CD4-positive, alpha-beta T cell treated with Interleukin-17A for 1 hour (primary cell): ENCODE data around the gene AGAP2.
"Not testable (repeated sequence)": the region's sequence is repeated elsewhere in the genome, so short reads cannot be mapped to it uniquely, and the experiment has no call there.

ENCODE experiments used
- DNase-seq: peaks from one replicate; pipeline ENCODE4 v3.0.0-alpha.2; 2020

Gene AGAP2

GRCh38 chr12:57735198-57735855 lies 3.2 kb downstream of the AGAP2 start:
- no peak for DNase-seq

GRCh38 chr12:57734591-57734990 lies 4.0 kb downstream of the AGAP2 start:
- DNase-seq: no peak

GRCh38 chr12:57733928-57734327 lies 4.6 kb downstream of the AGAP2 start:
- no peak for DNase-seq

- no peak for DNase-seq
These were observed 5.6 kb downstream of the AGAP2 start for GRCh38 chr12:57732726-57733593.

- DNase-seq: no peak
These were observed 6.3 kb downstream of the AGAP2 start for GRCh38 chr12:57732270-57732669.

- no peak for DNase-seq
These were observed 7.0 kb downstream of the AGAP2 start for GRCh38 chr12:57731411-57732080.

GRCh38 chr12:57730336-57731067 lies 8.0 kb downstream of the AGAP2 start:
- DNase-seq: no peak

GRCh38 chr12:57729321-57729844 lies 9.2 kb downstream of the AGAP2 start:
- no peak for DNase-seq

- DNase-seq: no peak
These were observed 10.7 kb downstream of the AGAP2 start for GRCh38 chr12:57727758-57728395.

- no peak for DNase-seq
These were observed 11.4 kb downstream of the AGAP2 start for GRCh38 chr12:57726884-57727757.

- peak; percentile 40 for DNase-seq
These were observed 12.2 kb downstream of the AGAP2 start for GRCh38 chr12:57726151-57726883.

- no peak for DNase-seq
These were observed 12.7 kb downstream of the AGAP2 start for GRCh38 chr12:57725851-57726150.

GRCh38 chr12:57724936-57725740 lies 13.4 kb downstream of the AGAP2 start:
- no peak for DNase-seq

- DNase-seq: no peak
These were observed 14.3 kb downstream of the AGAP2 start for GRCh38 chr12:57724003-57724935.

- no peak for DNase-seq
These were observed 14.9 kb downstream of the AGAP2 start for GRCh38 chr12:57723630-57723962.

GRCh38 chr12:57722716-57723629 lies 15.6 kb downstream of the AGAP2 start:
- no peak for DNase-seq

- DNase-seq: not testable (repeated sequence)
These were observed 16.5 kb downstream of the AGAP2 start for GRCh38 chr12:57721846-57722608.
